ENCODE data around the gene HDDC3. TPM values are rescaled to one million over a fixed set of nuclear protein-coding genes. Genes with fewer than 3 reads are reported as not detected.

The HDDC3 gene
- total RNA-seq, 1 experiment from 2014 or later: 25.5 TPM

DNA sequence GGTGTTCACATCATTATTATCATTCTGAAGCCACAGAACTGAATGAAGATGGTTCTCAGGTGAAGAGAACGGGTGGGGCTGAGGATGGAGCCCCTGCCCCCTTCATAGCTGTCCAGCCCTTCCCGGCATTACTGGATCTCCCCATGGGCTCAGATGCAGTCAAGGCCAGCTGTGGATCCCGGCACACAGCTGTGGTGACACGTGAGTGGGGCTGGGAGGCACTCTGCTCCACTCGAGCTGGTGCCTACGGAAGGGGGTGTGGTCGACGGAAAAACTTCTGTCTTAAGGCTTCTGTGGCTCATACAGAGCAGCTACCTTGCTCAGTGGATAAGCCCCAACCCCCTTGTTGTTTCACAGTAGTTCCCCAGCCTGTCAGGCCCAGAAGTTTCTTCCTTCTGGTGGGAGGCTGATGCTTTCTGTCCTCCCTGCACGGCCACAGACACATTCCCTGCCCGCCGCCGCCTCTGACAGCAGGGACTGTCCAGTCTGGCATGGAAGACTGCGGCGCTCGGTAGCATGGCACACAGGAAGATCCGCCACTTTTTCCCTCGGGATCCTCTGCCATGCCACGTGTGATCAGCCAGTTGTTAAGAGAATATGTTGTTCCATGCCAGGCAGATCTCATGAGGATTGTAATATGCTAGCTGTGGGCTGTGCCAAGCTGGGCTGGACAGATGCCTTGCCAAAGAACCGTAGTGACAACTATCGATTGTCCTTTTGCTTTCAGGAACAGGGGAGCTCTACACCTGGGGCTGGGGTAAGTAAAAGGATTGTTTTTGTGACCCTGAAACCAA is 28.1 kb upstream of the HDDC3 start:
- no peak overlapping the region for H3K4me3 Mint-ChIP-seq (ENCODE audit: unreplicated experiment)
- no peaks in the 10 kb centered on the region for H3K9me3 Mint-ChIP-seq (ENCODE audit: unreplicated experiment)
- H3K27me3 Mint-ChIP-seq (ENCODE audit: insufficient read depth, unreplicated experiment): no peaks in the 10 kb centered on the region
- H3K27ac Mint-ChIP-seq (ENCODE audit: low read depth, unreplicated experiment): no peak overlapping the region
- CTCF ChIA-PET: interaction anchor here (0.6 to 8.4 kb wide), 8 partner anchors 10 to 312 kb away, joined by 3 to 105 read pairs (median 6); no protein-coding TSS in a partner anchor
- no peak for DNase-seq (ENCODE audit: unreplicated experiment)
- POLR2A ChIA-PET: no interaction called here
- H3K4me1 Mint-ChIP-seq (ENCODE audit: insufficient read depth, unreplicated experiment): peaks cover 15% of the 10 kb centered on the region
- no peak for TF ChIP-seq CTCF (IDR thresholded peaks at IDR 0.05; ENCODE audit: unreplicated experiment)
- BruUV-seq (replicated peaks): no TSS peak
- H3K36me3 Mint-ChIP-seq (ENCODE audit: insufficient read depth, unreplicated experiment): peaks cover 24% of the 10 kb centered on the region
- intact Hi-C loops (cut with micrococcal nuclease): no loop called here

GRCh38 chr15:90959894-90960293 is 27.5 kb upstream of the HDDC3 start:
- Mint-ChIP-seq H3K4me1 (ENCODE audit: insufficient read depth, unreplicated experiment) (peaks cover 15% of the 10 kb centered on the region), H3K9me3 (ENCODE audit: unreplicated experiment) (no peaks in the 10 kb centered on the region), H3K36me3 (ENCODE audit: insufficient read depth, unreplicated experiment) (peaks cover 22% of the 10 kb centered on the region), H3K27me3 (ENCODE audit: insufficient read depth, unreplicated experiment) (no peaks in the 10 kb centered on the region), H3K4me3 (ENCODE audit: unreplicated experiment) (no peak overlapping the region), H3K27ac (ENCODE audit: low read depth, unreplicated experiment) (no peak overlapping the region)
- no peak for TF ChIP-seq CTCF (IDR thresholded peaks at IDR 0.05; ENCODE audit: unreplicated experiment)
- intact Hi-C loops (cut with micrococcal nuclease): no loop called here
- ChIA-PET POLR2A (interaction anchor here (0.6 kb wide), 1 partner anchor 24 kb away, joined by 4 read pairs; no protein-coding TSS in a partner anchor), CTCF (interaction anchor here (0.5 to 8.4 kb wide), 8 partner anchors 11 to 312 kb away, joined by 3 to 105 read pairs (median 6); no protein-coding TSS in a partner anchor)
- no peak for DNase-seq (ENCODE audit: unreplicated experiment)
- BruUV-seq (replicated peaks): no TSS peak

GRCh38 chr15:90959028-90959595 is 26.8 kb upstream of the HDDC3 start:
- CTCF ChIA-PET: interaction anchor here (0.5 to 8.4 kb wide), 10 partner anchors 10 to 295 kb away, joined by 3 to 116 read pairs (median 13); partner anchors contain the start of genes HDDC3, UNC45A and VPS33B
- Mint-ChIP-seq H3K4me3 (ENCODE audit: unreplicated experiment) (no peak overlapping the region), H3K9me3 (ENCODE audit: unreplicated experiment) (no peaks in the 10 kb centered on the region), H3K4me1 (ENCODE audit: insufficient read depth, unreplicated experiment) (peaks cover 15% of the 10 kb centered on the region), H3K36me3 (ENCODE audit: insufficient read depth, unreplicated experiment) (peaks cover 27% of the 10 kb centered on the region), H3K27ac (ENCODE audit: low read depth, unreplicated experiment) (no peak overlapping the region), H3K27me3 (ENCODE audit: insufficient read depth, unreplicated experiment) (no peaks in the 10 kb centered on the region)
- POLR2A ChIA-PET: interaction anchor here (0.6 to 2.7 kb wide), 3 partner anchors 12 to 34 kb away, joined by 4 to 13 read pairs (median 5); no protein-coding TSS in a partner anchor
- TF ChIP-seq CTCF (IDR thresholded peaks at IDR 0.05; ENCODE audit: unreplicated experiment): no peak
- no TSS peak for BruUV-seq (replicated peaks)
- no peak for DNase-seq (ENCODE audit: unreplicated experiment)
- intact Hi-C loops (cut with micrococcal nuclease): no loop called here

GRCh38 chr15:90957791-90958190 is 25.4 kb upstream of the HDDC3 start:
- peaks cover 24% of the 10 kb centered on the region for H3K36me3 Mint-ChIP-seq (ENCODE audit: insufficient read depth, unreplicated experiment)
- no peak overlapping the region for H3K27ac Mint-ChIP-seq (ENCODE audit: low read depth, unreplicated experiment)
- peaks cover 10% of the 10 kb centered on the region for H3K4me1 Mint-ChIP-seq (ENCODE audit: insufficient read depth, unreplicated experiment)
- DNase-seq (ENCODE audit: unreplicated experiment): no peak
- H3K27me3 Mint-ChIP-seq (ENCODE audit: insufficient read depth, unreplicated experiment): no peaks in the 10 kb centered on the region
- BruUV-seq (replicated peaks): no TSS peak
- intact Hi-C loops (cut with micrococcal nuclease): loop anchor here (2.0 kb wide), 1 partner anchor 37 kb away; the partner anchor contains the start of gene PRC1
- CTCF ChIA-PET: interaction anchor here (0.5 to 8.4 kb wide), 26 partner anchors 10 to 1404 kb away, joined by 3 to 116 read pairs (median 5); partner anchors contain the start of genes HDDC3, UNC45A and VPS33B
- TF ChIP-seq CTCF (IDR thresholded peaks at IDR 0.05; ENCODE audit: unreplicated experiment): no peak
- no peaks in the 10 kb centered on the region for H3K9me3 Mint-ChIP-seq (ENCODE audit: unreplicated experiment)
- peak overlapping the region; percentile 77 for H3K4me3 Mint-ChIP-seq (ENCODE audit: unreplicated experiment)
- POLR2A ChIA-PET: interaction anchor here (0.7 to 3.3 kb wide), 9 partner anchors 8 to 315 kb away, joined by 3 to 20 read pairs (median 8); partner anchors contain the start of genes UNC45A and VPS33B

Measured in MCF 10A (cell line).